IMR-90 (cell line): Measurements from ENCODE around the gene FBXO34. TPM values are rescaled to one million over a fixed set of nuclear protein-coding genes. Genes with fewer than 3 reads are reported as not detected.

ENCODE experiments used
- ATAC-seq: fragments of 200-7000 bp; cut with Tn5 transposase; 2 replicates; pipeline ENCODE4 v1.9.1; 2020; ENCODE audit warnings: low read depth, mild to moderate bottlenecking, moderate library complexity
- BruUV-seq: library from RNA; stranded (reverse); fragments of 400-500 nt; replicated peaks from 2 replicates; lab custom pipeline; 2021; lab: Mats Ljungman, UMichigan
- CTCF ChIA-PET: fragments of 300-600 bp; formaldehyde crosslinking; extraction: SDS; loops from one replicate; lab custom pipeline; 2021; ENCODE audit warnings: antibody characterized with exemption; lab: Yijun Ruan, JAX
- POLR2A ChIA-PET: fragments of 300-600 bp; sonication (Branson Sonifier 250); formaldehyde crosslinking; loops from one replicate; lab custom pipeline; 2022; ENCODE audit warnings: antibody characterized with exemption; ENCODE audit not compliant: unreplicated experiment; lab: Charles Lee
- DNase-seq: peaks from one replicate; pipeline ENCODE4 v3.0.0; 2013
- H2AFZ ChIP-seq: replicated peaks from 2 replicates; pipeline ENCODE3; 2013; ENCODE audit warnings: low read length, mild to moderate bottlenecking; ENCODE audit not compliant: poor library complexity
- H2AK5ac ChIP-seq: 2 replicates; pipeline ENCODE4 v1.6.1; 2013; ENCODE audit warnings: low read depth, low read length, inconsistent platforms
- H2AK9ac ChIP-seq: replicated peaks from 2 replicates; pipeline ENCODE3; 2013; ENCODE audit warnings: mild to moderate bottlenecking, low read depth, low read length, moderate library complexity; ENCODE audit not compliant: poor library complexity
- H2BK120ac ChIP-seq: 2 replicates; pipeline ENCODE4 v1.6.1; 2013; ENCODE audit warnings: low read depth, low read length, inconsistent platforms
- H2BK15ac ChIP-seq: 3 replicates; pipeline ENCODE4 v1.6.1; 2013; ENCODE audit warnings: low read depth, low read length, inconsistent platforms
- H2BK20ac ChIP-seq: 2 replicates; pipeline ENCODE4 v1.6.1; 2013; ENCODE audit warnings: low read depth, mild to moderate bottlenecking, inconsistent platforms, low read length, moderate library complexity
- H2BK5ac ChIP-seq: 2 replicates; pipeline ENCODE4 v1.6.1; 2013; ENCODE audit warnings: mild to moderate bottlenecking, low read depth, low read length, inconsistent platforms; ENCODE audit not compliant: poor library complexity, severe bottlenecking
- H3K14ac ChIP-seq: replicated peaks from 2 replicates; pipeline ENCODE4 v1.6.1; 2013; ENCODE audit warnings: low read depth, low read length, inconsistent platforms
- H3K18ac ChIP-seq: 2 replicates; pipeline ENCODE4 v1.6.1; 2013; ENCODE audit warnings: low read depth, low read length, control low read depth
- H3K23ac ChIP-seq: 2 replicates; pipeline ENCODE4 v1.6.1; 2013; ENCODE audit warnings: low read depth, low read length, inconsistent platforms
- H3K27ac ChIP-seq: 2 replicates; pipeline ENCODE4 v1.5.1; 2013; ENCODE audit warnings: mild to moderate bottlenecking, control low read depth, low read length; ENCODE audit not compliant: insufficient read depth
- H3K27me3 ChIP-seq: 2 replicates; pipeline ENCODE4 v1.6.1; 2013; ENCODE audit warnings: low read length; ENCODE audit not compliant: control insufficient read depth, insufficient read depth
- H3K36me3 ChIP-seq: 2 replicates; pipeline ENCODE4 v1.6.1; 2013; ENCODE audit warnings: low read length, mixed read lengths; ENCODE audit not compliant: control insufficient read depth, insufficient read depth
- H3K4ac ChIP-seq: 2 replicates; pipeline ENCODE4 v1.6.1; 2013; ENCODE audit warnings: low read depth, low read length, inconsistent platforms
- H3K4me1 ChIP-seq: 2 replicates; pipeline ENCODE4 v1.6.1; 2013; ENCODE audit warnings: low read length, mixed read lengths; ENCODE audit not compliant: control insufficient read depth, insufficient read depth
- H3K4me2 ChIP-seq: 2 replicates; pipeline ENCODE4 v1.6.1; 2013; ENCODE audit warnings: low read depth, mild to moderate bottlenecking, control low read depth, low read length, moderate library complexity
- H3K4me3 ChIP-seq: 2 replicates; pipeline ENCODE4 v1.5.1; 2013; ENCODE audit warnings: low read depth, mild to moderate bottlenecking, control low read depth, low read length, moderate library complexity; ENCODE audit not compliant: insufficient read depth
- H3K56ac ChIP-seq: 2 replicates; pipeline ENCODE4 v1.6.1; 2013; ENCODE audit warnings: low read length, inconsistent platforms; ENCODE audit not compliant: insufficient read depth; ENCODE audit errors: extremely low read depth
- H3K79me1 ChIP-seq, 2 experiments: 2 replicates each; pipeline ENCODE4 v1.6.1; 2013; ENCODE audit warnings: low read length in 2 of 2, inconsistent platforms in 1 of 2, low read depth in 1 of 2
- H3K9ac ChIP-seq: 2 replicates; pipeline ENCODE4 v1.6.1; 2013; ENCODE audit warnings: low read depth, low read length, control low read depth
- H3K9me1 ChIP-seq: 2 replicates; pipeline ENCODE4 v1.6.1; 2013; ENCODE audit warnings: low read length, inconsistent platforms; ENCODE audit not compliant: insufficient read depth
- H3K9me3 ChIP-seq: 2 replicates; pipeline ENCODE4 v1.6.1; 2013; ENCODE audit warnings: low read length; ENCODE audit not compliant: control insufficient read depth, insufficient read depth
- H4K20me1 ChIP-seq: 2 replicates; pipeline ENCODE4 v1.6.1; 2013; ENCODE audit warnings: low read length, inconsistent platforms; ENCODE audit not compliant: insufficient read depth
- H4K5ac ChIP-seq: 2 replicates; pipeline ENCODE4 v1.6.1; 2013; ENCODE audit warnings: mild to moderate bottlenecking, low read depth, low read length, control low read depth
- H4K8ac ChIP-seq, 2 experiments: 2 replicates each; pipeline ENCODE4 v1.6.1; 2013; ENCODE audit warnings: low read depth in 2 of 2, low read length in 2 of 2, control low read depth in 1 of 2, inconsistent platforms in 1 of 2
- H4K91ac ChIP-seq: 2 replicates; pipeline ENCODE4 v1.6.1; 2013; ENCODE audit warnings: low read depth, low read length, inconsistent platforms; ENCODE audit not compliant: insufficient read depth
- FOS ChIP-seq: fragments of 150-350 bp; IDR thresholded peaks from 2 replicates; pipeline ENCODE4 v1.6.1; 2016; ENCODE audit warnings: low read depth, low read length
- MXI1 ChIP-seq: IDR thresholded peaks from 2 replicates; pipeline ENCODE4 v1.6.1; 2012; ENCODE audit warnings: low read depth, mild to moderate bottlenecking, low read length, moderate library complexity, borderline replicate concordance
- NFE2L2 ChIP-seq: fragments of 150-350 bp; IDR thresholded peaks from 2 replicates; pipeline ENCODE4 v1.6.1; 2016; ENCODE audit warnings: low read depth, mild to moderate bottlenecking, low read length
- RFX5 ChIP-seq: IDR thresholded peaks from 2 replicates; pipeline ENCODE4 v1.8.0; 2012; ENCODE audit warnings: low read depth, mild to moderate bottlenecking, low read length, moderate library complexity
- WGBS, 2 experiments: methylation state at CpG; one replicate each; pipeline versions ENCODE4 v1.1.5 to v1.1.7; 2013; ENCODE audit warnings: missing lambda C conversion rate in 2 of 2; ENCODE audit not compliant: insufficient read length in 1 of 2; ENCODE audit errors: extremely low coverage in 2 of 2; 5-methylcytosine and 5-hydroxymethylcytosine counted together
- dilution Hi-C: fragments of 300-500 bp; cut with HindIII; formaldehyde crosslinking; loops from one replicate; pipeline ENCODE4 v1.14.3; 2018; ENCODE audit warnings: low sequenced_read_pairs; ENCODE audit not compliant: unreplicated experiment
- in situ Hi-C: fragments of 300-500 bp; cut with MboI; formaldehyde crosslinking; loops from 3 replicates; pipeline ENCODE4 v1.14.3; 2019; ENCODE audit warnings: low sequenced_read_pairs, inconsistent platforms, mixed read lengths
- intact Hi-C: fragments of 100-400 bp; cut with micrococcal nuclease; formaldehyde crosslinking; loops from 2 replicates; pipeline ENCODE4 v1.10.0; 2022
- polyA plus RNA-seq, 3 experiments: library from polyadenylated mRNA; depleted of rRNA; stranded (reverse); fragments of >200 nt; gene quantifications; 2 replicates each; pipeline ENCODE4 v1.2.3, GENCODE V29; 2012; ENCODE audit warnings: low replicate concordance in 1 of 3
- total RNA-seq: library from RNA; depleted of rRNA; stranded (reverse); fragments of >200 nt; gene quantifications from 2 replicates; pipeline ENCODE4 v1.2.3, GENCODE V29; 2012
- TF ChIP-seq, protein P1 (sequence below): fragments of 150-350 bp; IDR thresholded peaks from 2 replicates; pipeline ENCODE4 v1.6.1; 2016; ENCODE audit warnings: low read depth, mild to moderate bottlenecking, low read length, moderate library complexity, borderline replicate concordance

The FBXO34 gene
- total and polyA plus RNA-seq, 2 of the 4 experiments (the other 2 are of a cell fraction) = 15.4 to 35.1 TPM

DNA sequence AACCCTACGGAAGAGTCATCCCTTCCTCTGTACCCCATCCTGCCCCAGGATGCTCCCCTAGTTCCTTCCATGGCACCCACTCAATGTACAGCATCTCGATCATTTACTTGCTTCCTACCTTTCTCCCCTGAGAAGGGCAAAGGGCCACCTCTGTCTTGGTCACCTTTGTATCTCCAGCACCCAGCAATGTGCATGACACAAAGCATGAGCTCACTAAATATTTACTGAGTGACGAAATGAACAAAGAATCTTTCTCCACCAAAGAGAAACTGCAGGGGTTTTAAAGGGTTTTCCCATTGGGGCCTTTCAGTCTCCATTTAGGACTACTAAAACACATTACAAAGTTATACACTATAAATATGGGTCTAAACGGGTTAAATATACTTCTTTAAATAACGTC is 109.8 kb downstream of the FBXO34 start:
- in situ Hi-C loops = no loop called here
- Histone ChIP-seq H3K18ac (no peak overlapping the region), H4K8ac (no peak overlapping the region), H2BK15ac (peak overlapping the region; percentile 64; the same call in 1 of the 3 replicates), H2AFZ (no peak overlapping the region), H3K27ac (no peak overlapping the region), H2BK20ac (peak overlapping the region; percentile 54; the same call in 1 of the 2 replicates), H3K14ac (no peak overlapping the region; the same call in 1 of the 2 replicates), H3K79me1 (peaks cover 3 to 19% of the 10 kb centered on the region in 2 experiments; a peak in 2 of 4 replicates), H3K27me3 (no peaks in the 10 kb centered on the region), H3K4me2 (no peak overlapping the region), H3K56ac (no peak overlapping the region), H3K36me3 (peaks cover 34% of the 10 kb centered on the region), H4K91ac (no peak overlapping the region; the same call in 1 of the 2 replicates), H4K5ac (no peak overlapping the region), H2AK5ac (peak overlapping the region; percentile 82; the same call in 1 of the 2 replicates), H2BK120ac (peak overlapping the region; percentile 60; the same call in 1 of the 2 replicates), H3K4ac (peak overlapping the region; percentile 74), H3K9me3 (no peaks in the 10 kb centered on the region), H3K4me1 (peaks cover 13% of the 10 kb centered on the region), H3K9ac (no peak overlapping the region), H3K23ac (no peak overlapping the region), H2AK9ac (no peak overlapping the region), H3K4me3 (no peak overlapping the region), H3K9me1 (peaks cover 13% of the 10 kb centered on the region), H2BK5ac (peak overlapping the region; percentile 47), H4K20me1 (no peaks in the 10 kb centered on the region)
- WGBS, 2 experiments = no CpG with 5 or more reads among the region's 5 CpGs
- intact Hi-C loops = no loop called here
- no TSS peak for BruUV-seq
- POLR2A ChIA-PET = no interaction called here
- dilution Hi-C loops = no loop called here
- DNase-seq = peak; percentile 30
- CTCF ChIA-PET = interaction anchor here (2.5 kb wide), 1 partner anchor 27 kb away, joined by 6 read pairs; no protein-coding TSS in a partner anchor
- ATAC-seq = no peak
- TF ChIP-seq MXI1 = no peak
- TF ChIP-seq NFE2L2 = no peak
- no peak for TF ChIP-seq RFX5
- TF ChIP-seq, protein P1, sequence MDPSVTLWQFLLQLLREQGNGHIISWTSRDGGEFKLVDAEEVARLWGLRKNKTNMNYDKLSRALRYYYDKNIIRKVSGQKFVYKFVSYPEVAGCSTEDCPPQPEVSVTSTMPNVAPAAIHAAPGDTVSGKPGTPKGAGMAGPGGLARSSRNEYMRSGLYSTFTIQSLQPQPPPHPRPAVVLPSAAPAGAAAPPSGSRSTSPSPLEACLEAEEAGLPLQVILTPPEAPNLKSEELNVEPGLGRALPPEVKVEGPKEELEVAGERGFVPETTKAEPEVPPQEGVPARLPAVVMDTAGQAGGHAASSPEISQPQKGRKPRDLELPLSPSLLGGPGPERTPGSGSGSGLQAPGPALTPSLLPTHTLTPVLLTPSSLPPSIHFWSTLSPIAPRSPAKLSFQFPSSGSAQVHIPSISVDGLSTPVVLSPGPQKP = no peak
- no peak for TF ChIP-seq FOS
